Measurements from ENCODE around the gene LAMA3.

Gene LAMA3

DNA sequence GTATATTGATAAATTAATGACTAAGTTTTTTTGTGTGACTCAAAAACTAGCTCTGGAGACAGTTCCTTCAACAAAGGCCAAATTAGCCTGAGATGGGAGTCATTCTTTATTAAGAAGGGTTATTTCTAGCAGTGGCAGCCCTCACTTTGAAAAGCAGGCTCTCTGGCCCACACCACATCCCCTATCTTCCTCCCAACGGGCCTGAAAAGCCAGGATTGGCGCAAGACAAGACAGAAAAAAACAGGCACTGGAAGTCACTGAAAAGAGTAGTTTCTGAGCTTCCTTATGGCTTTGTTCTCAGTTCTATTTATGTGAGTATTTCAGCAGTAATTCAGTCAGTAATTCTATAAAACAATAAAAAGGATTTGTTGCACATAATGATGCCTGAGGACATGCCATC, 149.0 kb downstream of the LAMA3 start:
- H3K4me3 ChIP-seq (ENCODE audit: low read depth, low read length) = no peak overlapping the region
- TF ChIP-seq, protein P1, sequence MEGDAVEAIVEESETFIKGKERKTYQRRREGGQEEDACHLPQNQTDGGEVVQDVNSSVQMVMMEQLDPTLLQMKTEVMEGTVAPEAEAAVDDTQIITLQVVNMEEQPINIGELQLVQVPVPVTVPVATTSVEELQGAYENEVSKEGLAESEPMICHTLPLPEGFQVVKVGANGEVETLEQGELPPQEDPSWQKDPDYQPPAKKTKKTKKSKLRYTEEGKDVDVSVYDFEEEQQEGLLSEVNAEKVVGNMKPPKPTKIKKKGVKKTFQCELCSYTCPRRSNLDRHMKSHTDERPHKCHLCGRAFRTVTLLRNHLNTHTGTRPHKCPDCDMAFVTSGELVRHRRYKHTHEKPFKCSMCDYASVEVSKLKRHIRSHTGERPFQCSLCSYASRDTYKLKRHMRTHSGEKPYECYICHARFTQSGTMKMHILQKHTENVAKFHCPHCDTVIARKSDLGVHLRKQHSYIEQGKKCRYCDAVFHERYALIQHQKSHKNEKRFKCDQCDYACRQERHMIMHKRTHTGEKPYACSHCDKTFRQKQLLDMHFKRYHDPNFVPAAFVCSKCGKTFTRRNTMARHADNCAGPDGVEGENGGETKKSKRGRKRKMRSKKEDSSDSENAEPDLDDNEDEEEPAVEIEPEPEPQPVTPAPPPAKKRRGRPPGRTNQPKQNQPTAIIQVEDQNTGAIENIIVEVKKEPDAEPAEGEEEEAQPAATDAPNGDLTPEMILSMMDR (IDR thresholded peaks at IDR 0.05; ENCODE audit: control insufficient read depth, extremely low read depth, insufficient read depth) = no peak
- DNase-seq (ENCODE audit: low read depth) = no peak

DNA sequence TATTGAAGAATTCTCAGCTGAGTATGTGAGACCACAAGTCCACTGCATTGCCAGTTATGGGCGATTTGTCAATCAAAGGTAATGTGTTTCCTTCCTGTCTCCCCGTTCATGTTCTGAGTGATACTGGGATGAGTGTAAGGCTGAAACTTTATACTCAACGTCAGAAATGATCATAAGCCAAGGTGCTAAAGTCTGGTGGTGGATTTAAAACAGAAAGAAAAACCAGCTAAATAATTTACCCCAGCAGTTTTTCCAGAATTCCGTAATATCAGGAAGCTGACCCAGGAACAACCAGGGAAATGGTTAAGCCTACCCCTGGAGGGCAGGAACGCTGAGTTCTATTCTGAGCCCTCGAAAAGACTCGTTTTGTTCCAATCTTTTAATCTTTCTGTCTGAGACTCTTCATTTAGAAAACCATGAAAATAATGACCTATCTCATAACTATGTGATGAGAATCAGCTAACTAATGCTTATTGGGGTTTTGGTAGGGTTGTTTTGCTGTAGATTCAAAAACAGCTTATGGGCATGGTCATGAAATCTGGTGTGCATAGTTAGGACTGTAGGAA, 149.6 kb downstream of the LAMA3 start:
- TF ChIP-seq, protein P1 (IDR thresholded peaks at IDR 0.05; ENCODE audit: control insufficient read depth, extremely low read depth, insufficient read depth) = no peak
- DNase-seq (ENCODE audit: low read depth) = no peak

DNA sequence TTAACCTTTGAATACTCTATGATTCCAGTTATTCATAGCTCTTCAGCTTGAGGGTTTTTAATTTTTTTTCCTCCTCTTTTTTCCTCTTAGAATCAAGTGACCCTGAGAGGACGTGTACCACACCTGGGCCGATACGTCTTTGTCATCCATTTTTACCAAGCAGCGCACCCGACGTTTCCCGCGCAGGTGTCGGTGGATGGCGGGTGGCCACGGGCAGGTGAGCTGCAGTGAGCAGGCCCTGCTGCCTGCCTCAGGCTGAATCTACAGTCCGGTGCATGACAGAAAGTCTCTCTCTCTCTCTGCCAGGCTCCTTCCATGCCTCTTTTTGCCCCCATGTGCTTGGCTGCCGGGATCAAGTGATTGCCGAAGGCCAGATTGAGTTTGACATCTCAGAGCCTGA, 153.1 kb downstream of the LAMA3 start:
- TF ChIP-seq, protein P1 (IDR thresholded peaks at IDR 0.05; ENCODE audit: control insufficient read depth, extremely low read depth, insufficient read depth) = no peak
- DNase-seq (ENCODE audit: low read depth) = no peak
- H3K4me3 ChIP-seq (ENCODE audit: low read depth, low read length) = no peak overlapping the region

More for the DNA sequence above, 149.6 kb downstream of the LAMA3 start:
- H3K4me3 ChIP-seq (ENCODE audit: low read depth, low read length) = no peak overlapping the region

DNA sequence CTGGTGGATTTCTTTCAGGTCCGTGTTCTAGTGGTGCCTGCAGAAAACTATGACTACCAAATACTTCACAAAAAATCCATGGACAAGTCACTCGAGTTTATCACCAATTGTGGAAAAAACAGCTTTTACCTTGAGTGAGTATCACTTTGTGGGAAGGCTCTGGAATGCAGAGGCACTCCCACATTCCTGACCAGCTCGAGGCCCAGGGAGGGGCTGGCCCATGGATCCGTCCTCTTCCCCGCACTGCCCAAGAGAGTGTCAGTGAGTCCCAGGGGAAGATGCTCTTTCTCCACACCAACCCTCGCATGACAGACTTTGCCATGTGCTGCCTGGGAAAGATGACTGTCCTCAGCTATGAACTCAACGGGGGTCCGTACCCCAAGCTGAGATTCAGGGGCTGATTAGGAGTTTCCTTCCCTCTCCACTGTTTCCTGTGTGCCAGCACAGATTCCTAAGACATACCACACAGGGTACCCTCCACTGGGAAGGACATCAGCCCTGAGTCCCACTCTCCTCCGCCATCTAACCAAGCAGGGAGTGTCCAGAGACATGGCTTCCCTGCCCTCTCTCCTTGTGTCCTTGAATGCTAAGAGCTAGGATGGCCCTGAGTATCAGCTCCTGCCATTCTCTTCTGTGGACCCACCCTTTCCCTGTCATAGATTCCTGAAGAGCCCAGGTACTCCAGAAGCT, 155.9 kb downstream of the LAMA3 start:
- DNase-seq (ENCODE audit: low read depth) = no peak
- H3K4me3 ChIP-seq (ENCODE audit: low read depth, low read length) = no peak overlapping the region
- TF ChIP-seq, protein P1 (IDR thresholded peaks at IDR 0.05; ENCODE audit: control insufficient read depth, extremely low read depth, insufficient read depth) = no peak

DNA sequence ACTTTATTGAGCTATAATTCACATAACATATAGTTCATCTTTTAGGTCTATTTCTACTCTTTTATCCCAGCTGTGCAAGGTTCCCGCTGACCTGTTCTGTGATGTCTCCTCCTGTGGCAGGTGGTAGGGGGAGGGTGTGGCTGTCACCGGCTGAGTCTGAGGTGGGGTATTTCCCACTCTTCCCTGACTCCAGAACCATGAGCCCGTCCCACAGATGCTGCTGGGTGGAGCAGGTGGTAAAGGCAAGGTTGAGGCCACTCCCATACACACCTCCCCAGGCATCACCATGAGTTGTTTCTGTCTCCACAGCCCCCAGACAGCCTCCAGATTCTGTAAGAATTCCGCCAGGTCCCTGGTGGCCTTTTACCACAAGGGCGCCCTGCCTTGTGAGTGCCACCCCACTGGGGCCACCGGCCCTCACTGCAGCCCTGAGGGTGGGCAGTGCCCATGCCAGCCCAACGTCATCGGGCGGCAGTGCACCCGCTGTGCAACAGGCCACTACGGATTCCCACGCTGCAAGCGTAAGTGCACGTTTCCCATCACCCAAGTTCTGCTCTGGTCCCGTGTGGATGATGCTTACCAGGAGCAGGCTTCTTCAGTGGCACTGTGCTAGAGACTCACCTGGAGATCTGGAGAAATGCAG, 156.9 kb downstream of the LAMA3 start:
- H3K4me3 ChIP-seq (ENCODE audit: low read depth, low read length) = no peak overlapping the region
- TF ChIP-seq, protein P1 (IDR thresholded peaks at IDR 0.05; ENCODE audit: control insufficient read depth, extremely low read depth, insufficient read depth) = no peak
- no peak for DNase-seq (ENCODE audit: low read depth)

DNA sequence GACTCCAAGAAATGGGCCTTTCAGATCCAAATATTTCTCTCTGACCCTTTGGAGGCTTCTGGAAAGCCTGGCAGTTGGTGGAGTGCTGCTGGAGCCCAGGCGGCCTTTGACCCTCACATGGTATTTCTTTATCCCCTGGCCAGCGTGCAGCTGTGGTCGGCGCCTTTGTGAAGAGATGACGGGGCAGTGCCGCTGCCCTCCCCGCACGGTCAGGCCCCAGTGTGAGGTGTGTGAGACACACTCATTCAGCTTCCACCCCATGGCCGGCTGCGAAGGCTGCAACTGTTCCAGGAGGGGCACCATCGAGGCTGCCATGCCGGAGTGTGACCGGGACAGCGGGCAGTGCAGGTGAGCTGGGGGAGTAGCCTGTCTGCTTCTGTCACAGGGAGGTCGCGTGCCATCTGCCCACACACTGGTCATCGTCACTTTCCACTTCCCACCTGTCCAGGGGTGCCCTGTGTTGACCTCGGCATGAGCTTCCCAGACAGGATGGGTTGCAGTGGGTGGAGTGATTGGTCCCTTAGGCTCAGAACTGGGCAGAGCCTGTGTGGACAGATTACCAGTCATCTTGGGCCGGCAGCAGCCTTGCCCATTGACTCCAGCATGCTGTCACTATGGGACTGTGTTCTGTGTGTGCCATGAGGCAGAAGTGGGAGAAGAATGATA, 158.2 kb downstream of the LAMA3 start:
- H3K4me3 ChIP-seq (ENCODE audit: low read depth, low read length) = no peak overlapping the region
- TF ChIP-seq, protein P1 (IDR thresholded peaks at IDR 0.05; ENCODE audit: control insufficient read depth, extremely low read depth, insufficient read depth) = no peak
- no peak for DNase-seq (ENCODE audit: low read depth)
